Stimulated activated CD8-positive, alpha-beta memory T cell treated with anti-CD3 and anti-CD28 coated beads, Interleukin-4, amount 100 ng/mL, for 4 hours (primary cell): ENCODE data around the gene PTPRE.
A peak's percentile ranks its signal among the peaks of the same experiment; 100 is the strongest.

Source experiments
- DNase-seq, 2 donors: peaks; one replicate each; pipeline ENCODE4 v3.0.0-alpha.2; 2020; ENCODE audit warnings: low read depth in 2 of 2, low spot score in 1 of 2

PTPRE gene

GRCh38 chr10:128116187-128116586 is 209.3 kb downstream of the PTPRE start:
- no peak for DNase-seq

GRCh38 chr10:128116851-128117615 is 210.1 kb downstream of the PTPRE start:
- DNase-seq = no peak

GRCh38 chr10:128121750-128122412 is 215.0 kb downstream of the PTPRE start:
- DNase-seq = no peak

- DNase-seq = no peak
Measured at GRCh38 chr10:128122931-128123330, 216.0 kb downstream of the PTPRE start.

GRCh38 chr10:128123846-128124245 is 216.9 kb downstream of the PTPRE start:
- no peak for DNase-seq

- no peak for DNase-seq
Measured at GRCh38 chr10:128124813-128125403, 218.0 kb downstream of the PTPRE start.

- no peak for DNase-seq
Measured at GRCh38 chr10:128125416-128125943, 218.6 kb downstream of the PTPRE start.

- peak; percentile 77 to 78 for DNase-seq
Measured at GRCh38 chr10:128125944-128126764, 219.3 kb downstream of the PTPRE start, which contains the start of gene MKI67. TSS of gene MKI67 (minus strand) at chr10:128126423. CDS start at chr10:128125667, 756 bp downstream.

GRCh38 chr10:128128582-128128981 is 221.7 kb downstream of the PTPRE start:
- no peak for DNase-seq

GRCh38 chr10:128130051-128130450 is 223.1 kb downstream of the PTPRE start:
- no peak for DNase-seq
